ENCODE measurements around the gene EIF4E2.
"Not testable (repeated sequence)": the region's sequence is repeated elsewhere in the genome, so short reads cannot be mapped to it uniquely, and the experiment has no call there.

Gene EIF4E2

DNA sequence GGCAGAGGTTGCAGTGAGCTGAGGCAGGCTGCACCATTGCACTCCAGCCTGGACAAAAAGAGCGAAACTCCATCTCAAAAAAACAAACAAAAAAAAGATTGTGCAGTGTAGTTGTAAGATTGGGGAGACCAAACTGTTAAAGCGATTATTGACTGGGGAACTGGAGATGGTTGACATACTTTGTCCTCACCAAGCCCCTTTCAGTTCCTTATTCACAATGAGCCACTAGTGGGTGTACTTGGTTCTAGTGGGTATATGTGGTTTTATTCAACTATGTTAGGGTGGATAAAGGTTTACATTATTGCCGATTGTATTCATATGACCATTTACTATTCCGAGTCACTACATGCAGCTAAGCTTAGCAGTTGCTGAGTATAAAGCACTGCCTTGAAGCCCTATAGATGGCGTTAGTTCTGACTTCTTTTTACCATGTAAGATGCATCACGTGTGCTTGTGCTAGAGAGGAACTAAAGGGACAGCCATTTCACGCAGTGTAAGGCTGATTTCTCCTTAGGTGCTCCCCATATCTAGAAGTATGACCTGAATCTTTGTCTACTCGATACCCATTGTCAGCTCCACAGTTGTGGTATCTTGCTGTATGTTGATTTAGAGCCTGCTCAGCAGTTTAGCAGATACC, 12.1 kb downstream of the EIF4E2 start:
- no peak for DNase-seq (ENCODE audit: low read depth)
- TF ChIP-seq, protein P1, sequence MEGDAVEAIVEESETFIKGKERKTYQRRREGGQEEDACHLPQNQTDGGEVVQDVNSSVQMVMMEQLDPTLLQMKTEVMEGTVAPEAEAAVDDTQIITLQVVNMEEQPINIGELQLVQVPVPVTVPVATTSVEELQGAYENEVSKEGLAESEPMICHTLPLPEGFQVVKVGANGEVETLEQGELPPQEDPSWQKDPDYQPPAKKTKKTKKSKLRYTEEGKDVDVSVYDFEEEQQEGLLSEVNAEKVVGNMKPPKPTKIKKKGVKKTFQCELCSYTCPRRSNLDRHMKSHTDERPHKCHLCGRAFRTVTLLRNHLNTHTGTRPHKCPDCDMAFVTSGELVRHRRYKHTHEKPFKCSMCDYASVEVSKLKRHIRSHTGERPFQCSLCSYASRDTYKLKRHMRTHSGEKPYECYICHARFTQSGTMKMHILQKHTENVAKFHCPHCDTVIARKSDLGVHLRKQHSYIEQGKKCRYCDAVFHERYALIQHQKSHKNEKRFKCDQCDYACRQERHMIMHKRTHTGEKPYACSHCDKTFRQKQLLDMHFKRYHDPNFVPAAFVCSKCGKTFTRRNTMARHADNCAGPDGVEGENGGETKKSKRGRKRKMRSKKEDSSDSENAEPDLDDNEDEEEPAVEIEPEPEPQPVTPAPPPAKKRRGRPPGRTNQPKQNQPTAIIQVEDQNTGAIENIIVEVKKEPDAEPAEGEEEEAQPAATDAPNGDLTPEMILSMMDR (IDR thresholded peaks at IDR 0.05; ENCODE audit: low read depth, low read length): no peak
- TF ChIP-seq, protein P2, sequence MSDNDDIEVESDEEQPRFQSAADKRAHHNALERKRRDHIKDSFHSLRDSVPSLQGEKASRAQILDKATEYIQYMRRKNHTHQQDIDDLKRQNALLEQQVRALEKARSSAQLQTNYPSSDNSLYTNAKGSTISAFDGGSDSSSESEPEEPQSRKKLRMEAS (IDR thresholded peaks at IDR 0.05; ENCODE audit: low read depth, low read length): no peak
- TF ChIP-seq MYC (IDR thresholded peaks at IDR 0.05; ENCODE audit: low read depth, low read length) (no peak), POLR2A (IDR thresholded peaks at IDR 0.05; ENCODE audit: extremely low read depth, insufficient read length) (no peak)
- no peak overlapping the region for H3K4me3 ChIP-seq (ENCODE audit: low read depth, low read length)

DNA sequence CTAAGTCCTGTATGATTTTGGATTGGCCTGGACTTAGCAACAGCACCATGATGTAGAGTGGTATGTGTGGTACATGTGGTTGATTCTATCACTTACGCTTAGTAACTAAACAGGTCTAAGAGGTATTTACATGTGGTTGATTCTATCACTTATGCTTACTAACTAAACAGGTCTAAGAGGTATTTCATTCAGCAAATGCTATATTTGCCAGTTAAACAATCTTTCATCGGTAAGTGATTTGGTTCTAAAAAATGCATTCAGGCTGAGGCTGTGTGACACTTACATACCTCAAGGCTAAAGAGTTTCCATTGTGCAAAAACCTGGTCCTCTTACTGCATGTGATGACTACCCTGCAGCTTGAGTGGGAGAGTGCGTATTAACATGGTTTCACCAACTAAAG, 13.1 kb downstream of the EIF4E2 start:
- no peak for DNase-seq (ENCODE audit: low read depth)
- TF ChIP-seq, protein P2 (IDR thresholded peaks at IDR 0.05; ENCODE audit: low read depth, low read length): no peak
- H3K4me3 ChIP-seq (ENCODE audit: low read depth, low read length): no peak overlapping the region

DNA sequence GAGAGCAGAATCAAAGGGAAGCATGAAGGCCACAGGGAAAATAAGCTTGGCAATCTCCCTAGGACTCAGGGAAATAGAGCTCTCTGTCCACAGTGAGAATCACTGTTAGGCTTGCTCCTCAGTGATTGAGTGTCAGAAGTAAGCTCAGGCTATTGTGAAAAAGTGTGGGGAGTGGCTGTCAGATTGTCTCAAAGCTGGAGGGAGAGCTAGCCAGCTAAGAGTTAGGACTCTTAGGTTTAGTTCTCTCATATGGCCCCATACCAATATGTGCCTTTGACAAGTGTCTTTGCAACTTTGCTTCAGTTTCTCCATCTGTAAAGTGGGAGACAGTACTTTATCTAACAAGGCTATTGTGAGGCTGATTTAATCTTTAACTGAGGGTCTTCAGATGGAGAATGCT, 17.2 kb downstream of the EIF4E2 start:
- no peak overlapping the region for H3K4me3 ChIP-seq (ENCODE audit: low read depth, low read length)
- no peak for TF ChIP-seq MYC (IDR thresholded peaks at IDR 0.05; ENCODE audit: low read depth, low read length)
- TF ChIP-seq, protein P2 (IDR thresholded peaks at IDR 0.05; ENCODE audit: low read depth, low read length): no peak
- TF ChIP-seq, protein P1 (IDR thresholded peaks at IDR 0.05; ENCODE audit: low read depth, low read length): no peak
- no peak for TF ChIP-seq POLR2A (IDR thresholded peaks at IDR 0.05; ENCODE audit: extremely low read depth, insufficient read length)
- DNase-seq (ENCODE audit: low read depth): no peak

DNA sequence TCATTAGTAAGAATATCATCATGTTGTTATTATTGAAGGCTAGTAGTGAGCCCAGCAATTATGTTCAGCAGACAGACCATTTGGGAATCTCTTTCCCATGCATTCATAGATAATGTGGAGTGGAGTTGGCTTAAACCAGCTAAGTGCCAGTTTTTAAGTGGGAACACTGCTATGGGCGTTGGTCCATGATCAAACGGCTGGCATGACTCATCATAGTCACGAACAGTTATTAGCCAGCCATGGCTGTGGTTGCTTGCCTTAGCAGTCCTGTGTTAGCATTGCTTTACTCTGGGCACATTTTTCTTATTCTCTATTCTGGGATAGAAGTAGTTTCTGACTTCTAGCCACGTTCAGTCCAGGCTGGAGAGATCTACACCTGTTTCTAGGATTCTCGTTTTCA, 17.7 kb downstream of the EIF4E2 start:
- DNase-seq (ENCODE audit: low read depth): peak; percentile 29
- H3K4me3 ChIP-seq (ENCODE audit: low read depth, low read length): no peak overlapping the region
- TF ChIP-seq, protein P2 (IDR thresholded peaks at IDR 0.05; ENCODE audit: low read depth, low read length): no peak
- TF ChIP-seq, protein P1 (IDR thresholded peaks at IDR 0.05; ENCODE audit: low read depth, low read length): no peak
- no peak for TF ChIP-seq POLR2A (IDR thresholded peaks at IDR 0.05; ENCODE audit: extremely low read depth, insufficient read length)
- no peak for TF ChIP-seq MYC (IDR thresholded peaks at IDR 0.05; ENCODE audit: low read depth, low read length)

DNA sequence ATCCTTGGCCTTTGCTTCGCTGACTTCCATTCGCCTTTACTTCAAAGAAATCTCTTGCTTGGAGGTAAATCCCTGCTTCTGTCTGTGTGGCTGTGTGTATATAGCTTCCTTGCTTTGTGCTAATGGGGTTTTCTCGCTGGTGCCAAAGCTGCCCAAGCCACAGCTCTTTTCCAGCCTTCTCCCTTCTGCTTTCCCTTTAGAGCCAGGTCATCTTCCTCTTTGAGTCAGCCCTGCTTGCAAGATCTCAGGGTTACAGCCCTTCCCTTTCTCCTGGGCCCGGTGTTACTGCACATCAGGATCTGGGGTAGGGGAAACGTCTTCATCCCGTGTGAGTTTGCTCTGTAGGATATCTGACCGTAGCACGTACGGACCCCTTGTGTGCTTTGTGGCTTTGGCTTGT, 19.1 kb downstream of the EIF4E2 start:
- no peak overlapping the region for H3K4me3 ChIP-seq (ENCODE audit: low read depth, low read length)
- no peak for DNase-seq (ENCODE audit: low read depth)
- TF ChIP-seq POLR2A (IDR thresholded peaks at IDR 0.05; ENCODE audit: extremely low read depth, insufficient read length) (no peak), MYC (IDR thresholded peaks at IDR 0.05; ENCODE audit: low read depth, low read length) (no peak)
- TF ChIP-seq, protein P2 (IDR thresholded peaks at IDR 0.05; ENCODE audit: low read depth, low read length): no peak
- TF ChIP-seq, protein P1 (IDR thresholded peaks at IDR 0.05; ENCODE audit: low read depth, low read length): no peak

DNA sequence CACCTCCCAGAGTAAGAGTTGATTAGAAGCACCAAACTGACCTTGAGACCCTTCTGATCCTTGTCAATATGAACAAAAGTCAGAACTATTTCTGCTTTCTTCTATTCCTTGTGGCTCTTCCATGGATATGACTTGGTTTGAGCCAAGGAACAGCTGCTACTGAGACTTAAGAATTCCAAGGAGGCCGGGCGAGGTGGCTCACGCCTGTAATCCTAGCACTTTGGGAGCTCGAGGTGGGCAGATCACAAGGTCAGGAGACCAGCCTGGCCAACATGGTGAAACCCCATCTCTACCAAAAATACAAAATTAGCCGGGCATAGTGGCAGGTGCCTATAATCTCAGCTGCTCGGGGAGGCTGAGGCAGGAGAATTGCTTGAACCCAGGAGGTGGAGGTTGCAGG, 20.0 kb downstream of the EIF4E2 start:
- not testable (repeated sequence) for DNase-seq (ENCODE audit: low read depth); H3K4me3 ChIP-seq (ENCODE audit: low read depth, low read length)

DNA sequence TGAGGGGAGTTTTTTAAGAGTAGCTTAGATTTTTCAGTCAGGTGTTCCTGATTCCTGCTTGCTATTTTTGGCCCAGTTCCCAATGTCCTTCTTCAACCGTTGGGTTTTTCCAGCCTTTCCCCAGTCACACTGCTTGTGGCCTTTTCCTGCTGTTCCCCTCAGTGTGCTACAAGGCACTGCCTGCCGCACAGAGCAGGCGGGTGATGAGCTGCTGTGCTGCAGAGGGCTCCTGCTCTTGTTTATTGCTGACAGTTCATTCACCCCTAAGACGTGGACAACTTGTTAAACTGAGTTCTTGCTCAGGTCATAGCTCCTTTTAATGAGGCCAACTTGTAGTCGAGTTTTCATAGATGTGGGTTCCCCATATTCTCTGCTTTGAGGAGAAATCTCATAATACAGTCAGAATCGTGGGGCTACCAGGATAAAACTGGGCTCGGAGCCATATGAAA, 20.6 kb downstream of the EIF4E2 start:
- H3K4me3 ChIP-seq (ENCODE audit: low read depth, low read length): no peak overlapping the region
- TF ChIP-seq MYC (IDR thresholded peaks at IDR 0.05; ENCODE audit: low read depth, low read length): no peak
- TF ChIP-seq POLR2A (IDR thresholded peaks at IDR 0.05; ENCODE audit: extremely low read depth, insufficient read length): no peak
- TF ChIP-seq, protein P1 (IDR thresholded peaks at IDR 0.05; ENCODE audit: low read depth, low read length): no peak
- TF ChIP-seq, protein P2 (IDR thresholded peaks at IDR 0.05; ENCODE audit: low read depth, low read length): no peak
- DNase-seq (ENCODE audit: low read depth): no peak

All from NB4 (cell line).